ES-I3 (cell line): ENCODE data around the gene TBL1XR1.
"Not testable (repeated sequence)": the region's sequence is repeated elsewhere in the genome, so short reads cannot be mapped to it uniquely, and the experiment has no call there.

Experiments used
- H3K36me3 ChIP-seq: 2 replicates; pipeline ENCODE4 v1.6.1; 2013; ENCODE audit warnings: mild to moderate bottlenecking, low read length, control low read depth, moderate library complexity; ENCODE audit not compliant: insufficient read depth
- H3K4me1 ChIP-seq: 2 replicates; pipeline ENCODE4 v1.6.1; 2013; ENCODE audit warnings: mild to moderate bottlenecking, control low read depth, low read length; ENCODE audit not compliant: insufficient read depth
- H3K9ac ChIP-seq: 2 replicates; pipeline ENCODE4 v1.6.1; 2013; ENCODE audit warnings: low read depth, mild to moderate bottlenecking, low read length, moderate library complexity
- H3K9me3 ChIP-seq: 2 replicates; pipeline ENCODE4 v1.6.1; 2013; ENCODE audit warnings: mild to moderate bottlenecking, low read length, moderate library complexity; ENCODE audit not compliant: control insufficient read depth, insufficient read depth

Gene TBL1XR1

GRCh38 chr3:177026505-177027277 lies 170.6 kb downstream of the TBL1XR1 start:
- Histone ChIP-seq H3K9ac (no peak overlapping the region), H3K4me1 (no peaks in the 10 kb centered on the region), H3K9me3 (no peaks in the 10 kb centered on the region), H3K36me3 (peaks cover 5% of the 10 kb centered on the region)

- Histone ChIP-seq H3K36me3 (peaks cover 4% of the 10 kb centered on the region; the same call in 1 of the 2 replicates), H3K9ac (no peak overlapping the region), H3K9me3 (no peaks in the 10 kb centered on the region), H3K4me1 (no peaks in the 10 kb centered on the region)
Observed at GRCh38 chr3:177015881-177016280, 181.4 kb downstream of the TBL1XR1 start.

- H3K9me3 ChIP-seq = no peaks in the 10 kb centered on the region
- H3K4me1 ChIP-seq = no peaks in the 10 kb centered on the region
- H3K36me3 ChIP-seq = peaks cover 4% of the 10 kb centered on the region; the same call in 1 of the 2 replicates
- no peak overlapping the region for H3K9ac ChIP-seq
Observed at GRCh38 chr3:177013681-177014280, 183.5 kb downstream of the TBL1XR1 start.

- H3K4me1 ChIP-seq = no peaks in the 10 kb centered on the region
- H3K36me3 ChIP-seq = no peaks in the 10 kb centered on the region
- H3K9me3 ChIP-seq = peaks cover 32% of the 10 kb centered on the region
- no peak overlapping the region for H3K9ac ChIP-seq
Observed at GRCh38 chr3:177005718-177006405, 191.4 kb downstream of the TBL1XR1 start.

DNA sequence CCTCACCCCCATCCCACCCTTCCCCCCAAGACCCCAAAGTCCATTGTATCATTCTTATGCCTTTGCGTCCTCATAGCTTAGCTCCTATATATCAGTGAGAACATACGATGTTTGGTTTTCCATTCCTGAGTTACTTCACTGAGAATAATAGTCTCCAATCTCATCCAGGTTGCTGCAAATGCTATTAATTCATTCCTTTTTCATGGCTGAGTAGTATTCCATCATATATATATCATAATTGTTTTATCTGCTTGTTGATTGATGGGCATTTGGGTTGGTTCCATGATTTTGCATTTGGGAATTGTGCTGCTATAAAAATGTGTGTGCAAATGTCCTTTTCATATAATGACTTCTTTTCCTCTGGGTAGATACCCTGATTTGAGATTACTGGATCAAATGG lies 197.1 kb downstream of the TBL1XR1 start:
- H3K9me3 ChIP-seq, H3K36me3 ChIP-seq: not testable (repeated sequence)

DNA sequence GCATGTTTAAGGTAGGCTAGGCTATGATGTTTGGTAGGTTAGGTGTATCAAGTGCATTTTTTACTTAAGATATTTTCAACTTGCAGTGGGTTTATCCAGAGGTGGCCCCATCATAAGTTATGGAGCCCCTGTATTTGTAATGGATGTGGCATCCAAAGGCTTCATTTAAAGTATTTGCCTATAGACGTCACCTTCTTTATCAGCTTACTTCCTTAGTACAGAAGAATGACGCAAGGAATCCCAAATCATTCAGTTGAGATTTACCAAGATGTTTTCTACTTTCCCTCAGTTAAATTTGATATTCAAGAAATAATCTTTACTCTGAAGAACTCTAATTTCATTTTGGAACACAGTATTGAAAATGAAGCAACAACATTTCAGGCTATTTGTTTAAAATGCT lies 201.3 kb downstream of the TBL1XR1 start:
- no peaks in the 10 kb centered on the region for H3K36me3 ChIP-seq
- no peaks in the 10 kb centered on the region for H3K4me1 ChIP-seq
- H3K9ac ChIP-seq = no peak overlapping the region
- no peaks in the 10 kb centered on the region for H3K9me3 ChIP-seq

More for the DNA sequence above, 197.1 kb downstream of the TBL1XR1 start:
- not testable (repeated sequence) for H3K9ac ChIP-seq, H3K4me1 ChIP-seq

DNA sequence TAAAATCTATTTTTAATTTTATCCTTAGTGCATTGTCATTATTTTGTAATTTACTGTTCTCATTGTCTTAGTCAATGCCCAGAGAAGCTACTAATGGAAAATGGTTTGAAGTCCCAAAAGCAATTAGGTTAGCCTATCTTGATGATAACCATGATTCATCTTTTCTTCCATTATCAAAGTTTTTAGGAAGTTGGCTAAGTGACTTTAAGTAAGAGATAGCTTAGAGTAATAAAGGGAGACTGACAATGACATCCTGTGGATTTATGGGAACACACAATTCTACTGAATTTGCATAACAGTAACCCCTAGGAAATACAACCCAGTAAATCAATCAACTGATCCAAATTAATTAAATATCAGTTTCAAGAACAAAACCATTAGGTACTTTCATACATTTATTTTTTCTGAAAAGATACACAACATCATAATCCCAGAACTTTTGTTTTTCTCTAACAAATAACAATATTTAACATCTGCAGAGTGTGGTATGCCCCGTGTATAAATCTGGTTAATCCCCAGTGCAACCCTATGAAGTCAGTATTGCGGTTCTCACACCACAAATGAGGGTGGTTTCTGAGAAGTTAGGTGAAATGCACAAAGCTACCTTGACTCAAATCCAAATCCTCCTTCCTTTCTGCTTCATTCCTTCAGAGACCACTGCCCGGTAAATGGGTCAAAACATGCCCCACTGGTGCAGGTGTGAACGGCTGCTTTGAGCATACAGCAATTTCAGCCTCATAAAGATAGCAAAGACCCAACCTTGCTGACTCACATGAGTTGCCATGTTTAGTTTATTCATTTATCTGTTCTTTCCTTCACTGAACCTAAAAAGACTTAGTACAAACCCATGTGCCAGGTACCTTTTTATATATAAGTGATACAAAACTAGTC lies 202.1 kb downstream of the TBL1XR1 start:
- H3K4me1 ChIP-seq = no peaks in the 10 kb centered on the region
- H3K9ac ChIP-seq = no peak overlapping the region
- no peaks in the 10 kb centered on the region for H3K36me3 ChIP-seq

DNA sequence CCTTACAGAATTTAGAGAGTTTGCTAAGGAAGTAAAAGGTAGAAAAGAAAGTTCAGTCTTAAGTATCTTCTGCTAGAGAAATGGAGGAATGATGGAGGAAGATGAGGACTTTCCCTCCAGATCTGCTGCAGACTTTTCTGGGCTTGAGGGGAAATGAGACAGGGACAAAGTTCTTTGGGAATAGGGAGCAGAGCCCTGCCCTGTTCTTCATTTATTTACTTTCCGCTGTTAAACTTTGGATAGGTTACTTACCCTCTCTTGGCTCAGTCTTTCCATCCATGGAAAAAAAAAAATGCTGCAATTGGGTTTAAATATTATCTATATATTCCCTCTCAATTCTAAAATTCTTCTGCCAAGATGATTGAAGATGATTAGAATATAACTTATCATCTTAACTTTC lies 202.9 kb downstream of the TBL1XR1 start:
- Histone ChIP-seq H3K4me1 (no peaks in the 10 kb centered on the region), H3K9me3 (no peaks in the 10 kb centered on the region), H3K9ac (no peak overlapping the region), H3K36me3 (no peaks in the 10 kb centered on the region)

More for the DNA sequence above, 202.1 kb downstream of the TBL1XR1 start:
- H3K9me3 ChIP-seq = no peaks in the 10 kb centered on the region

DNA sequence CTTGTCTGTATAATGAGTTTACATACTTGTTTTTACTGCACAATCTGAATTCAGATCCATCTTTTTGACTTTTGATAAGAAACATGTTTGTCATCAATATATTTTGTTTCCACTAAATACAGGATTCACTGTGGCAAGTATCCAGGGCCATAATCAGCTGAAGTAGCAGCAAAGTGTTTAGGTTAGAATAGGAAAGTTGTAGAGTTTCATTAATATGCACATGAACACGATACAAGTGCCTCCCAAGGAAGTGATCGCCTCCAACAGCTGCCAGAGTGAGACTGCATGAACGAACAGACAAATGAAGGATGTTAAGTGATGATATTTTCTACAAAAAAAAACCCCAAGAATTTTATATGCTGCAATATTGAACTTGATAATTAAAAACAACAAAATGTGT lies 204.3 kb downstream of the TBL1XR1 start:
- H3K4me1 ChIP-seq = no peaks in the 10 kb centered on the region
- H3K9me3 ChIP-seq = no peaks in the 10 kb centered on the region
- H3K9ac ChIP-seq = no peak overlapping the region
- H3K36me3 ChIP-seq = no peaks in the 10 kb centered on the region

GRCh38 chr3:176992565-176992964 lies 204.7 kb downstream of the TBL1XR1 start:
- no peak overlapping the region for H3K9ac ChIP-seq
- H3K9me3 ChIP-seq = no peaks in the 10 kb centered on the region
- no peaks in the 10 kb centered on the region for H3K4me1 ChIP-seq
- H3K36me3 ChIP-seq = no peaks in the 10 kb centered on the region

GRCh38 chr3:176988795-176989194 lies 208.5 kb downstream of the TBL1XR1 start:
- H3K9ac ChIP-seq = no peak overlapping the region
- H3K9me3 ChIP-seq = no peaks in the 10 kb centered on the region
- H3K4me1 ChIP-seq = no peaks in the 10 kb centered on the region
- H3K36me3 ChIP-seq = no peaks in the 10 kb centered on the region

DNA sequence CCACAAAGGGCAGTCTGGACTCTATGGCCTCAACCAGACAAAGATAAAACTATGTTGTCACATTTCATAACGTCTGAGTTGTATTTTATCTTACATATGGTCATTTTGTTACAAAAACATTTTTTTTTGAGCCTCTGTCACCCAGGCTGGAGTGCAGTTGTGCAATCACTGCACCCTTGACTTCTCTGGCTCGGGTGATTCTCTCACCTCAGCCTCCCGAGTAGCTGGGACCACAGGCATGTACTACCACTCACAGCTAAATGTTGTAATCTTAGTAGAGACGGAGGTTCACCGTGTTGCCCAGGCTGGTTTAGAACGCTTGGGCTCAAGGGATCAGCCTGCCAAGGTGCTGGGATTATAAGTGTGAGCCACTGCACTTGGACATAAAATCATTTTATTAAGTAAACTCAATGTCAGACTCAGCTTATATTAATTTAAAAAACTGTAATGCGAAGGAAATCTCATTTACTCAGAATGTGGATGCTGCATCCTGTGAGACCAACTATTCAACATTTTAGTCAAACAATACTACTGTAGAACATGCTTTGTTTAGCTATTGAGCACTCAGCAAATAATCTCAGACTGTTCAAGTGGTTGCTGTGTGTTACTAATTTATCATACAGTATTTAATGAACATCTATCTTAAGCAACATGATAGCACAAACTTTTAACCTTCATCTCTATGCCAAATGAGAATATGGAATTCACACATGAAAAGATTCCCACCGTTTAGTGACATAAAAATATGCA lies 209.2 kb downstream of the TBL1XR1 start:
- H3K4me1 ChIP-seq = no peaks in the 10 kb centered on the region
- no peak overlapping the region for H3K9ac ChIP-seq
- H3K36me3 ChIP-seq = no peaks in the 10 kb centered on the region

DNA sequence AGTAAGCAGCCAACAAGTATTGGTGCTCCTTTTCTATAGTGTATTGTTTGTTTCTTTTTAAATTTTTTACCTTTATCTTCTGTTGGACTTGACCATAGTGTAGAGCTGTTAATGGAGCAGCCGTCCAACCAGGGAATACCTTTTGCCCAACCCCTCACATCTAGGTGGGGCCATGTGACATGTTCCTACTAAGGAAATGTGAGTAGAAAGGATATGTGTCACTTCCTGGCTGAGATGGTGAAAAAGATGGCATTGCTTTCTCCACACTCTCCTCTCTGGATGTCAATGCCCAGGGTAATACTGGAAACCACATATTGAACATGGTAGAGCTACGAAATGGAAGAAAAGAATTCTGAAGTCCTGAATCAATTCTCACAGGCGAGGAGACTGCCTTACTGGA lies 218.8 kb downstream of the TBL1XR1 start:
- no peaks in the 10 kb centered on the region for H3K36me3 ChIP-seq
- no peak overlapping the region for H3K9ac ChIP-seq
- no peaks in the 10 kb centered on the region for H3K4me1 ChIP-seq
- no peaks in the 10 kb centered on the region for H3K9me3 ChIP-seq

More for the DNA sequence above, 209.2 kb downstream of the TBL1XR1 start:
- no peaks in the 10 kb centered on the region for H3K9me3 ChIP-seq
